ENCODE measurements around the gene SHOX. TPM values are rescaled to one million over a fixed set of nuclear protein-coding genes. Genes with fewer than 3 reads are reported as not detected.

SHOX gene
- total and polyA plus RNA-seq, 3 donors from 2014 or later = 0.06 to 0.16 TPM; not detected in 1

DNA sequence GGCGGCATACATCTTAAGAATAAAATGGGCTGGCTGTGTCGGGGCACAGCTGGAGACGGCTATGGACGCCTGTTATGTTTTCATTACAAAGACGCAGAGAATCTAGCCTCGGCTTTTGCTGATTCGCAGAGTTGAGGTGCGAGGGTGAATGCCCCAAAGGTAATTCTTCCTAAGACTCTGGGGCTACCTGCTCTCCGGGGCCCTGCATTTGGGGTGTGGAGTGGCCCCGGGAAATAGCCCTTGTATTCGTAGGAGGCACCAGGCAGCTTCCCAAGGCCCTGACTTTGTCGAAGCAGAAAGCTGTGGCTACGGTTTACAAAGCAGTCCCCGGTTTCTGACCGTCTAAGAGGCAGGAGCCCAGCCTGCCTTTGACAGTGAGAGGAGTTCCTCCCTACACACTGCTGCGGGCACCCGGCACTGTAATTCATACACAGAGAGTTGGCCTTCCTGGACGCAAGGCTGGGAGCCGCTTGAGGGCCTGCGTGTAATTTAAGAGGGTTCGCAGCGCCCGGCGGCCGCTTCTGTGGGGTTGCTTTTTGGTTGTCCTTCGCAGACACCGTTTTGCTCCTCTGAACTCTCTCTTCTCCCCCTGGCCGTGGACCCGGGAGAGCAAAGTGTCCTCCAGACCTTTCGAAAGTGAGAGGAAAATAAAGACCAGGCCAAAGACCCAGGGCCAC is 1.9 kb downstream of the SHOX start:
- Histone ChIP-seq H3K9me3 (no peaks in the 10 kb centered on the region), H3K4me1 (no peaks in the 10 kb centered on the region), H3K4me3 (no peak overlapping the region), H3K27me3 (no peaks in the 10 kb centered on the region), H3K27ac (no peak overlapping the region), H3K36me3 (ENCODE audit: low read depth, missing control alignments) (no peaks in the 10 kb centered on the region)
- WGBS, 2 donors = 0 to 3% methylated on average over 15 to 30 of the region's 30 CpGs
- intact Hi-C loops (cut with DNase I; ENCODE audit: low total_unique reads) = no loop called here
- TF ChIP-seq CTCF (IDR thresholded peaks at IDR 0.05) = no peak
- TF ChIP-seq POLR2A (IDR thresholded peaks at IDR 0.05) = no peak
- DNase-seq = no peak

- H3K4me3 ChIP-seq = no peak overlapping the region
- H3K36me3 ChIP-seq (ENCODE audit: low read depth, missing control alignments) = no peaks in the 10 kb centered on the region
- no peak for DNase-seq
- TF ChIP-seq POLR2A (IDR thresholded peaks at IDR 0.05) (no peak), CTCF (IDR thresholded peaks at IDR 0.05) (no peak)
- H3K27ac ChIP-seq = no peak overlapping the region
- intact Hi-C loops (cut with DNase I; ENCODE audit: low total_unique reads) = no loop called here
- no peaks in the 10 kb centered on the region for H3K27me3 ChIP-seq
- no peaks in the 10 kb centered on the region for H3K4me1 ChIP-seq
- H3K9me3 ChIP-seq = no peaks in the 10 kb centered on the region
- 1 to 3% methylated on average over 25 of the region's 25 CpGs for WGBS, 2 donors
Observed at GRCh38 chrX:633043-633984, 2.7 kb downstream of the SHOX start.

GRCh38 chrX:633985-634958 is 3.7 kb downstream of the SHOX start:
- intact Hi-C loops (cut with DNase I; ENCODE audit: low total_unique reads) = no loop called here
- 1 to 2% methylated on average over 20 to 73 of the region's 84 CpGs for WGBS, 2 donors
- H3K9me3 ChIP-seq = no peaks in the 10 kb centered on the region

More at GRCh38 chrX:633985-634958, 3.7 kb downstream of the SHOX start:
- no peak overlapping the region for H3K4me3 ChIP-seq
- TF ChIP-seq POLR2A (IDR thresholded peaks at IDR 0.05) (no peak), CTCF (IDR thresholded peaks at IDR 0.05) (no peak)
- H3K4me1 ChIP-seq = no peaks in the 10 kb centered on the region
- no peaks in the 10 kb centered on the region for H3K36me3 ChIP-seq (ENCODE audit: low read depth, missing control alignments)
- no peaks in the 10 kb centered on the region for H3K27me3 ChIP-seq
- no peak overlapping the region for H3K27ac ChIP-seq
- DNase-seq = no peak
